ENCODE results near the gene TPP2.

DNA sequence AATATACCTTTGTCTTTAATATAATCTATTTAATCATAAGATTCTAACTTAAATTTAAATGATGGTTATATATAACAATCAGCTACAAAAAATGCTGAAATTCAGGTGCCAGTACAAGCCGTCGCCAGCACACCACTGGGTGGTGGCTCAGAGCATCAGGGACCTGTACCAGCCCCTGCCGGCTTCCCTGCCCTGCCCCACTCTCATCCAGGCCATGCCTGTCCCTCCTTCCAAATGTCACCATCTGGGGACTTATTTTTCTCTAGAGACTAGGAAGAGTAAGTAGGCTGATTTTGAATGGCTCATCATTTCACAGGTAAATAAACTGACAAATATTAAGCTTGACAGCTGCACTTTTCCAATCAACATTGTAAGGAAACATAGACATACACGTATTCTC is 96.5 kb downstream of the TPP2 start:
- no peak for TF ChIP-seq YY1 (IDR thresholded peaks at IDR 0.05; ENCODE audit: low read depth)
- no peak for TF ChIP-seq NFIC (IDR thresholded peaks at IDR 0.05)
- TF ChIP-seq, protein P1, sequence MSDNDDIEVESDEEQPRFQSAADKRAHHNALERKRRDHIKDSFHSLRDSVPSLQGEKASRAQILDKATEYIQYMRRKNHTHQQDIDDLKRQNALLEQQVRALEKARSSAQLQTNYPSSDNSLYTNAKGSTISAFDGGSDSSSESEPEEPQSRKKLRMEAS (IDR thresholded peaks at IDR 0.05), result no peak
- no peak for TF ChIP-seq CEBPB (IDR thresholded peaks at IDR 0.05)

Data from Ishikawa (cell line).